ENCODE results near the gene SCD5. TPM values are rescaled to one million over a fixed set of nuclear protein-coding genes. Genes with fewer than 3 reads are reported as not detected.

The SCD5 gene
- total and polyA plus RNA-seq, 2 of the 4 experiments (the other 2 are of a cell fraction), result 12.4 to 13.5 TPM

GRCh38 chr4:82623121-82623683, 175.4 kb downstream of the SCD5 start:
- TF ChIP-seq CEBPB (IDR thresholded peaks at IDR 0.05; ENCODE audit: low read depth, low read length), result no peak
- TF ChIP-seq POLR2A (IDR thresholded peaks at IDR 0.05; ENCODE audit: low read depth, low read length), result no peak
- TF ChIP-seq, protein P1, sequence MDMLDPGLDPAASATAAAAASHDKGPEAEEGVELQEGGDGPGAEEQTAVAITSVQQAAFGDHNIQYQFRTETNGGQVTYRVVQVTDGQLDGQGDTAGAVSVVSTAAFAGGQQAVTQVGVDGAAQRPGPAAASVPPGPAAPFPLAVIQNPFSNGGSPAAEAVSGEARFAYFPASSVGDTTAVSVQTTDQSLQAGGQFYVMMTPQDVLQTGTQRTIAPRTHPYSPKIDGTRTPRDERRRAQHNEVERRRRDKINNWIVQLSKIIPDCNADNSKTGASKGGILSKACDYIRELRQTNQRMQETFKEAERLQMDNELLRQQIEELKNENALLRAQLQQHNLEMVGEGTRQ (IDR thresholded peaks at IDR 0.05; ENCODE audit: low read depth, low read length), result no peak
- TF ChIP-seq NFE2L2 (IDR thresholded peaks at IDR 0.05; ENCODE audit: low read depth, low read length), result no peak
- TF ChIP-seq, protein P2, sequence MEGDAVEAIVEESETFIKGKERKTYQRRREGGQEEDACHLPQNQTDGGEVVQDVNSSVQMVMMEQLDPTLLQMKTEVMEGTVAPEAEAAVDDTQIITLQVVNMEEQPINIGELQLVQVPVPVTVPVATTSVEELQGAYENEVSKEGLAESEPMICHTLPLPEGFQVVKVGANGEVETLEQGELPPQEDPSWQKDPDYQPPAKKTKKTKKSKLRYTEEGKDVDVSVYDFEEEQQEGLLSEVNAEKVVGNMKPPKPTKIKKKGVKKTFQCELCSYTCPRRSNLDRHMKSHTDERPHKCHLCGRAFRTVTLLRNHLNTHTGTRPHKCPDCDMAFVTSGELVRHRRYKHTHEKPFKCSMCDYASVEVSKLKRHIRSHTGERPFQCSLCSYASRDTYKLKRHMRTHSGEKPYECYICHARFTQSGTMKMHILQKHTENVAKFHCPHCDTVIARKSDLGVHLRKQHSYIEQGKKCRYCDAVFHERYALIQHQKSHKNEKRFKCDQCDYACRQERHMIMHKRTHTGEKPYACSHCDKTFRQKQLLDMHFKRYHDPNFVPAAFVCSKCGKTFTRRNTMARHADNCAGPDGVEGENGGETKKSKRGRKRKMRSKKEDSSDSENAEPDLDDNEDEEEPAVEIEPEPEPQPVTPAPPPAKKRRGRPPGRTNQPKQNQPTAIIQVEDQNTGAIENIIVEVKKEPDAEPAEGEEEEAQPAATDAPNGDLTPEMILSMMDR (conservative IDR thresholded peaks at IDR 0.05; ENCODE audit: low read depth, low read length), result no peak
- TF ChIP-seq SMC3 (IDR thresholded peaks at IDR 0.05; ENCODE audit: low read depth, low read length), result no peak
- DNase-seq (no peak), ATAC-seq (ENCODE audit: low read depth) (no peak)
- Histone ChIP-seq H3K27ac (ENCODE audit: insufficient read depth, low read length) (no peak overlapping the region), H4K8ac (ENCODE audit: low read depth in 2 of 2, low read length in 2 of 2) (no peak overlapping the region), H3K4me3 (ENCODE audit: insufficient read depth, low read depth, low read length) (no peak overlapping the region), H2AK9ac (replicated peaks; ENCODE audit: low read depth, low read length, poor library complexity) (no peak overlapping the region), H3K27me3 (ENCODE audit: control insufficient read depth, insufficient read depth, low read length) (peaks cover 8% of the 10 kb centered on the region), H3K14ac (replicated peaks; ENCODE audit: low read depth, low read length) (no peak overlapping the region), H2AK5ac (ENCODE audit: low read depth, low read length) (no peak overlapping the region), H3K79me1 (ENCODE audit: low read depth in 1 of 2, low read length in 2 of 2) (no peaks in the 10 kb centered on the region), H3K36me3 (ENCODE audit: control insufficient read depth, insufficient read depth, low read length) (no peaks in the 10 kb centered on the region), H3K56ac (ENCODE audit: extremely low read depth, insufficient read depth, low read length) (no peak overlapping the region), H2AFZ (replicated peaks; ENCODE audit: low read length, poor library complexity) (no peak overlapping the region), H2BK15ac (ENCODE audit: low read depth, low read length) (no peak overlapping the region), H3K4me1 (ENCODE audit: control insufficient read depth, insufficient read depth, low read length) (no peaks in the 10 kb centered on the region), H4K91ac (ENCODE audit: insufficient read depth, low read depth, low read length) (no peak overlapping the region), H3K4ac (ENCODE audit: low read depth, low read length) (no peak overlapping the region), H2BK20ac (ENCODE audit: low read depth, low read length) (no peak overlapping the region), H4K5ac (ENCODE audit: low read depth, low read length) (no peak overlapping the region), H3K18ac (ENCODE audit: low read depth, low read length) (no peak overlapping the region), H2BK120ac (ENCODE audit: low read depth, low read length) (no peak overlapping the region), H3K23ac (ENCODE audit: low read depth, low read length) (no peak overlapping the region), H3K9me1 (ENCODE audit: insufficient read depth, low read length) (no peaks in the 10 kb centered on the region), H4K20me1 (ENCODE audit: insufficient read depth, low read length) (no peaks in the 10 kb centered on the region), H3K9ac (ENCODE audit: low read depth, low read length) (no peak overlapping the region), H2BK5ac (ENCODE audit: low read depth, low read length, poor library complexity, severe bottlenecking) (no peak overlapping the region), H3K4me2 (ENCODE audit: low read depth, low read length) (no peak overlapping the region), H3K9me3 (ENCODE audit: control insufficient read depth, insufficient read depth, low read length) (no peaks in the 10 kb centered on the region)
- POLR2A ChIA-PET (ENCODE audit: unreplicated experiment), result no interaction called here
- intact Hi-C loops (cut with micrococcal nuclease), result no loop called here
- WGBS, 2 experiments (ENCODE audit: extremely low coverage in 2 of 2, insufficient read length in 1 of 2), result no CpG with 5 or more reads among the region's 4 CpGs
- BruUV-seq (replicated peaks), result no TSS peak
- in situ Hi-C loops (cut with MboI; ENCODE audit: low sequenced_read_pairs), result no loop called here
- dilution Hi-C loops (cut with HindIII; ENCODE audit: low sequenced_read_pairs, unreplicated experiment), result no loop called here
- CTCF ChIA-PET, result no interaction called here

Measured in IMR-90 (cell line).